Measurements from ENCODE around the gene P4HA2. TPM values are rescaled to one million over a fixed set of nuclear protein-coding genes. Genes with fewer than 3 reads are reported as not detected.

P4HA2 gene
- total RNA-seq, 1 experiment from 2014 or later: 5.4 TPM

- H3K27me3 ChIP-seq (ENCODE audit: control insufficient read depth, insufficient read depth, low read length): no peaks in the 10 kb centered on the region
- H3K4me3 ChIP-seq (ENCODE audit: insufficient read depth, low read depth, low read length): no peak overlapping the region
- no peak for DNase-seq
- no peaks in the 10 kb centered on the region for H3K36me3 ChIP-seq (replicated peaks; ENCODE audit: control insufficient read depth, insufficient read depth, low read length)
Measured at GRCh38 chr5:132267931-132268768, 40.5 kb upstream of the P4HA2 start.

GRCh38 chr5:132267166-132267739 is 39.6 kb upstream of the P4HA2 start:
- H3K27me3 ChIP-seq (ENCODE audit: control insufficient read depth, insufficient read depth, low read length): no peaks in the 10 kb centered on the region
- H3K36me3 ChIP-seq (replicated peaks; ENCODE audit: control insufficient read depth, insufficient read depth, low read length): no peaks in the 10 kb centered on the region
- no peak overlapping the region for H3K4me3 ChIP-seq (ENCODE audit: insufficient read depth, low read depth, low read length)
- no peak for DNase-seq

- no peak overlapping the region for H3K4me3 ChIP-seq (ENCODE audit: insufficient read depth, low read depth, low read length)
- H3K36me3 ChIP-seq (replicated peaks; ENCODE audit: control insufficient read depth, insufficient read depth, low read length): no peaks in the 10 kb centered on the region
- no peak for DNase-seq
- H3K27me3 ChIP-seq (ENCODE audit: control insufficient read depth, insufficient read depth, low read length): no peaks in the 10 kb centered on the region
Measured at GRCh38 chr5:132266836-132267160, 39.1 kb upstream of the P4HA2 start.

GRCh38 chr5:132266031-132266835 is 38.6 kb upstream of the P4HA2 start:
- H3K27me3 ChIP-seq (ENCODE audit: control insufficient read depth, insufficient read depth, low read length): no peaks in the 10 kb centered on the region
- no peak overlapping the region for H3K4me3 ChIP-seq (ENCODE audit: insufficient read depth, low read depth, low read length)
- peak; percentile 20 for DNase-seq
- no peaks in the 10 kb centered on the region for H3K36me3 ChIP-seq (replicated peaks; ENCODE audit: control insufficient read depth, insufficient read depth, low read length)

GRCh38 chr5:132265336-132266030 is 37.8 kb upstream of the P4HA2 start:
- Histone ChIP-seq H3K36me3 (replicated peaks; ENCODE audit: control insufficient read depth, insufficient read depth, low read length) (no peaks in the 10 kb centered on the region), H3K4me3 (ENCODE audit: insufficient read depth, low read depth, low read length) (no peak overlapping the region), H3K27me3 (ENCODE audit: control insufficient read depth, insufficient read depth, low read length) (no peaks in the 10 kb centered on the region)
- DNase-seq: peak; percentile 40

- peak; percentile 33 for DNase-seq
- Histone ChIP-seq H3K36me3 (replicated peaks; ENCODE audit: control insufficient read depth, insufficient read depth, low read length) (no peaks in the 10 kb centered on the region), H3K4me3 (ENCODE audit: insufficient read depth, low read depth, low read length) (no peak overlapping the region), H3K27me3 (ENCODE audit: control insufficient read depth, insufficient read depth, low read length) (no peaks in the 10 kb centered on the region)
Measured at GRCh38 chr5:132264546-132265335, 37.1 kb upstream of the P4HA2 start.

- peak; percentile 38 for DNase-seq
- Histone ChIP-seq H3K36me3 (replicated peaks; ENCODE audit: control insufficient read depth, insufficient read depth, low read length) (no peaks in the 10 kb centered on the region), H3K27me3 (ENCODE audit: control insufficient read depth, insufficient read depth, low read length) (no peaks in the 10 kb centered on the region; the same call in 1 of the 2 replicates), H3K4me3 (ENCODE audit: insufficient read depth, low read depth, low read length) (no peak overlapping the region)
Measured at GRCh38 chr5:132263548-132264261, 36.1 kb upstream of the P4HA2 start.

GRCh38 chr5:132262882-132263547 is 35.4 kb upstream of the P4HA2 start:
- Histone ChIP-seq H3K4me3 (ENCODE audit: insufficient read depth, low read depth, low read length) (no peak overlapping the region), H3K27me3 (ENCODE audit: control insufficient read depth, insufficient read depth, low read length) (peaks cover 4% of the 10 kb centered on the region), H3K36me3 (replicated peaks; ENCODE audit: control insufficient read depth, insufficient read depth, low read length) (no peaks in the 10 kb centered on the region)
- no peak for DNase-seq

- peak; percentile 12 for DNase-seq
- H3K27me3 ChIP-seq (ENCODE audit: control insufficient read depth, insufficient read depth, low read length): peaks cover 8% of the 10 kb centered on the region
- no peaks in the 10 kb centered on the region for H3K36me3 ChIP-seq (replicated peaks; ENCODE audit: control insufficient read depth, insufficient read depth, low read length)
- no peak overlapping the region for H3K4me3 ChIP-seq (ENCODE audit: insufficient read depth, low read depth, low read length)
Measured at GRCh38 chr5:132261881-132262845, 34.5 kb upstream of the P4HA2 start.

GRCh38 chr5:132260714-132261551 is 33.3 kb upstream of the P4HA2 start:
- Histone ChIP-seq H3K36me3 (replicated peaks; ENCODE audit: control insufficient read depth, insufficient read depth, low read length) (no peaks in the 10 kb centered on the region), H3K27me3 (ENCODE audit: control insufficient read depth, insufficient read depth, low read length) (peaks cover 13% of the 10 kb centered on the region), H3K4me3 (ENCODE audit: insufficient read depth, low read depth, low read length) (no peak overlapping the region)
- peak; percentile 48 for DNase-seq

- Histone ChIP-seq H3K36me3 (replicated peaks; ENCODE audit: control insufficient read depth, insufficient read depth, low read length) (no peaks in the 10 kb centered on the region), H3K4me3 (ENCODE audit: insufficient read depth, low read depth, low read length) (no peak overlapping the region), H3K27me3 (ENCODE audit: control insufficient read depth, insufficient read depth, low read length) (peaks cover 13% of the 10 kb centered on the region)
- peak; percentile 16 for DNase-seq
Measured at GRCh38 chr5:132260051-132260450, 32.4 kb upstream of the P4HA2 start.
